Nephron progenitor cell (in vitro differentiated cells): Measurements from ENCODE around the gene PNISR.

ENCODE experiments used
- DNase-seq: peaks from one replicate; pipeline ENCODE4 v3.0.0; 2021
- H3K27ac Mint-ChIP-seq: 2 replicates; pipeline ENCODE4 v1.8.0; 2021; ENCODE audit warnings: mild to moderate bottlenecking, moderate library complexity, mixed read lengths
- H3K27me3 Mint-ChIP-seq: 2 replicates; pipeline ENCODE4 v1.8.0; 2021; ENCODE audit warnings: mild to moderate bottlenecking, low read depth, mixed read lengths; ENCODE audit not compliant: poor library complexity
- H3K36me3 Mint-ChIP-seq: 2 replicates; pipeline ENCODE4 v1.8.0; 2021; ENCODE audit warnings: low read depth, mixed read lengths
- H3K4me1 Mint-ChIP-seq: 2 replicates; pipeline ENCODE4 v1.8.0; 2021; ENCODE audit warnings: mixed read lengths
- H3K4me3 Mint-ChIP-seq: 2 replicates; pipeline ENCODE4 v1.8.0; 2021; ENCODE audit warnings: mild to moderate bottlenecking, moderate library complexity, mixed read lengths
- H3K9me3 Mint-ChIP-seq: 2 replicates; pipeline ENCODE4 v1.8.0; 2021; ENCODE audit warnings: mild to moderate bottlenecking, moderate library complexity, mixed read lengths
- TF ChIP-seq, protein P1 (sequence below): fragments of 200-600 bp; sonication (generic); IDR thresholded peaks from 2 replicates; pipeline ENCODE4 v1.5.0; 2021; ENCODE audit warnings: antibody characterized with exemption

PNISR gene

DNA sequence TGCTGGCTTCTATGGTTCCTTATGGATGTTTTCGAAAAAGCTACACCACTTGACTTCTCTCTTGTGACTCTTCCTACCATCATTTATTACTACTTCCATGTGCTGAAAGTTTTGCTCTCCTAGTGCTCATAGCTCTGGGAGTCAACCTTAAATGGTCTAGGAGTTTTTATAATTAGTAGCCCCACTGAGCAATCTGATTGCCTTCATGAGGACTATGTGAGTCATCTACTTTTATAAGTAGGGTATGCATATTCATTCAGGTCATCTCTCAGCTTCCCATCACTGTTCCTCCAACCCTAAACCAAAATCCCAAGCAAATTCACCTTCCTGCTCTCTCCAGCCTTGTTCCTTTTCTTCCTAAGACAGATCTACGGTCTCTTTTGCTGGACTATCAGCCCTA lies 58.3 kb downstream of the PNISR start:
- no peaks in the 10 kb centered on the region for H3K36me3 Mint-ChIP-seq
- H3K4me3 Mint-ChIP-seq, result no peak overlapping the region
- H3K27ac Mint-ChIP-seq, result no peak overlapping the region
- TF ChIP-seq, protein P1, sequence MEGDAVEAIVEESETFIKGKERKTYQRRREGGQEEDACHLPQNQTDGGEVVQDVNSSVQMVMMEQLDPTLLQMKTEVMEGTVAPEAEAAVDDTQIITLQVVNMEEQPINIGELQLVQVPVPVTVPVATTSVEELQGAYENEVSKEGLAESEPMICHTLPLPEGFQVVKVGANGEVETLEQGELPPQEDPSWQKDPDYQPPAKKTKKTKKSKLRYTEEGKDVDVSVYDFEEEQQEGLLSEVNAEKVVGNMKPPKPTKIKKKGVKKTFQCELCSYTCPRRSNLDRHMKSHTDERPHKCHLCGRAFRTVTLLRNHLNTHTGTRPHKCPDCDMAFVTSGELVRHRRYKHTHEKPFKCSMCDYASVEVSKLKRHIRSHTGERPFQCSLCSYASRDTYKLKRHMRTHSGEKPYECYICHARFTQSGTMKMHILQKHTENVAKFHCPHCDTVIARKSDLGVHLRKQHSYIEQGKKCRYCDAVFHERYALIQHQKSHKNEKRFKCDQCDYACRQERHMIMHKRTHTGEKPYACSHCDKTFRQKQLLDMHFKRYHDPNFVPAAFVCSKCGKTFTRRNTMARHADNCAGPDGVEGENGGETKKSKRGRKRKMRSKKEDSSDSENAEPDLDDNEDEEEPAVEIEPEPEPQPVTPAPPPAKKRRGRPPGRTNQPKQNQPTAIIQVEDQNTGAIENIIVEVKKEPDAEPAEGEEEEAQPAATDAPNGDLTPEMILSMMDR, result no peak
- no peaks in the 10 kb centered on the region for H3K9me3 Mint-ChIP-seq
- no peaks in the 10 kb centered on the region for H3K27me3 Mint-ChIP-seq
- H3K4me1 Mint-ChIP-seq, result peaks cover 7% of the 10 kb centered on the region
- no peak for DNase-seq

- TF ChIP-seq, protein P1, result no peak
- Mint-ChIP-seq H3K36me3 (no peaks in the 10 kb centered on the region), H3K9me3 (no peaks in the 10 kb centered on the region), H3K4me1 (no peaks in the 10 kb centered on the region), H3K27ac (no peak overlapping the region), H3K4me3 (no peak overlapping the region), H3K27me3 (peaks cover 17% of the 10 kb centered on the region)
- DNase-seq, result no peak
Measured at GRCh38 chr6:99364026-99364425, 61.1 kb downstream of the PNISR start.

- H3K9me3 Mint-ChIP-seq, result no peaks in the 10 kb centered on the region
- no peaks in the 10 kb centered on the region for H3K4me1 Mint-ChIP-seq
- DNase-seq, result no peak
- no peak overlapping the region for H3K4me3 Mint-ChIP-seq
- H3K27ac Mint-ChIP-seq, result no peak overlapping the region
- peaks cover 17% of the 10 kb centered on the region for H3K27me3 Mint-ChIP-seq
- no peaks in the 10 kb centered on the region for H3K36me3 Mint-ChIP-seq
- TF ChIP-seq, protein P1, result no peak
Measured at GRCh38 chr6:99362678-99363268, 62.3 kb downstream of the PNISR start.

DNA sequence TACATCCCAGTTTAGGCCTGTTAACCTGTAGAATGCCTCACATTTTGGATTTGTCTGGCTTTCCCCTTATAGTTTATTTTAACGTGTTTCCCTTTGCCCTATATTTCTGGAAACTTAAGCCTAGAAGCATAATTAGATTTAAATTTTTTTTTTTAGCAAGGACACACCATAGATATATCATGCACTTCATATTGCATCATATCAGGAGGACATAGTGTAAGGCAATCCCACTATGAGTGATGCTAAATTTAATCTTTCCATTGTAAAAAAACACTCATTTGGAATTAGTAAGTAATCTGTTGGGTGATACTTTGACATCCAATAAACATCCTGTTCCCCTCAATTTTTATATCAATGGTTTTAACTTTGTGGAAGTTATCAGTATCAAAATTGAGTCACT lies 65.3 kb downstream of the PNISR start:
- Mint-ChIP-seq H3K4me1 (no peaks in the 10 kb centered on the region), H3K4me3 (no peak overlapping the region), H3K27ac (no peak overlapping the region), H3K36me3 (no peaks in the 10 kb centered on the region), H3K9me3 (no peaks in the 10 kb centered on the region), H3K27me3 (peaks cover 34% of the 10 kb centered on the region)
- DNase-seq, result no peak
- TF ChIP-seq, protein P1, result no peak

DNA sequence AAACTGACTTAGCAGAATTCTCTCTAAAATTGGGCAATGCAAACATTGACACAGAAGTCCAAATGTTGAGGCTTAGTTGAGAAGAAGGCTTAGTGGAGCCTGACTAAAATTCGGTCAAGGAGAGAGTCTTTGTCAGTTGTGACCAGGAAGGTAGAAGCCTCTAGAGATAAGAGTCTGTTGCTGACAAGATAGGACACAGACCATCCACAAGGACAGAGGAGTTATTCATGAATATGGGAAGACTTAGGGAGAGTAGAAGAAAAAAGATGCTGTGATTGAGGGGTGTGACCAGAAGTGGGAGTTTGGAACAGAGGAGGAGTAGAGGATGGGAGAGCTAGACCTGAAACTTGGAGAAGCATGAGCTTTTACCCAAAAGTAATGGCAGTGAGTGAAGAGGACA lies 68.5 kb downstream of the PNISR start:
- Mint-ChIP-seq H3K4me1 (no peaks in the 10 kb centered on the region), H3K27me3 (peaks cover 48% of the 10 kb centered on the region), H3K9me3 (no peaks in the 10 kb centered on the region), H3K27ac (no peak overlapping the region), H3K36me3 (no peaks in the 10 kb centered on the region), H3K4me3 (no peak overlapping the region)
- TF ChIP-seq, protein P1, result no peak
- no peak for DNase-seq

GRCh38 chr6:99354983-99355382 lies 70.1 kb downstream of the PNISR start:
- no peak for DNase-seq
- TF ChIP-seq, protein P1, result no peak
- H3K27me3 Mint-ChIP-seq, result peaks cover 43% of the 10 kb centered on the region
- no peaks in the 10 kb centered on the region for H3K36me3 Mint-ChIP-seq
- H3K4me3 Mint-ChIP-seq, result no peak overlapping the region
- peaks cover 6% of the 10 kb centered on the region for H3K4me1 Mint-ChIP-seq
- H3K27ac Mint-ChIP-seq, result no peak overlapping the region
- no peaks in the 10 kb centered on the region for H3K9me3 Mint-ChIP-seq
